Measurements from ENCODE around the gene SPG7. TPM values are rescaled to one million over a fixed set of nuclear protein-coding genes. Genes with fewer than 3 reads are reported as not detected.

Gene SPG7
- total and polyA plus RNA-seq, 9 of the 15 experiments (the other 6 are each of a cell fraction or from before 2014, with no cell fraction given) = 5.8 to 89.1 (median 49.4) TPM

GRCh38 chr16:89505204-89506112 lies 2.7 kb upstream of the SPG7 start (continued):
- TF ChIP-seq VEZF1 (CRISPR knock-in tag; IDR thresholded peaks at IDR 0.05) = peak; percentile 76
- 0 out of 2 replicates have a peak, but pooled peaks have one; percentile 5 for TF ChIP-seq PHB2 (IDR thresholded peaks at IDR 0.05; ENCODE audit: low read depth)
- TF ChIP-seq SIRT6 (IDR thresholded peaks at IDR 0.05; ENCODE audit: low read depth, low read length) = no peak
- TF ChIP-seq CCNT2 (IDR thresholded peaks at IDR 0.05; ENCODE audit: borderline replicate concordance, extremely low read depth, insufficient read length, low read depth, low read length) = no peak
- TF ChIP-seq ZNF174 (CRISPR knock-in tag; IDR thresholded peaks at IDR 0.05) = no peak
- no peak; the same call in 1 of the 2 replicates for TF ChIP-seq CGGBP1 (CRISPR knock-in tag; IDR thresholded peaks at IDR 0.05)
- peak; percentile 79 for TF ChIP-seq ATF3 (IDR thresholded peaks at IDR 0.05)
- TF ChIP-seq ATF3 (CRISPR knock-in tag; conservative IDR thresholded peaks at IDR 0.05) = no peak; the same call in 1 of the 2 replicates
- peak; percentile 52 for TF ChIP-seq HNRNPLL (IDR thresholded peaks at IDR 0.05; ENCODE audit: low read depth, low read length, poor library complexity, severe bottlenecking)
- no peak for TF ChIP-seq ILF3 (IDR thresholded peaks at IDR 0.05; ENCODE audit: borderline replicate concordance)
- TF ChIP-seq ZNF518B (CRISPR knock-in tag; IDR thresholded peaks at IDR 0.05) = no peak
- TF ChIP-seq MXI1 (IDR thresholded peaks at IDR 0.05; ENCODE audit: low read depth, low read length) = no peak
- TF ChIP-seq BACH1 (tag; IDR thresholded peaks at IDR 0.05) = no peak
- TF ChIP-seq NFRKB (IDR thresholded peaks at IDR 0.05; ENCODE audit: low read depth) = peak; percentile 37; the same call in 1 of the 2 replicates
- TF ChIP-seq ZNF133 (CRISPR knock-in tag; IDR thresholded peaks at IDR 0.05) = no peak
- no peak for TF ChIP-seq DDX20 (tag; IDR thresholded peaks at IDR 0.05; ENCODE audit: low read depth)
- no peak for TF ChIP-seq ZBTB43 (CRISPR knock-in tag; IDR thresholded peaks at IDR 0.05)
- no peak for TF ChIP-seq ZNF274 (IDR thresholded peaks at IDR 0.05; ENCODE audit: borderline replicate concordance, low read depth, low read length)
